K562 (cell line): ENCODE results near the gene RHOB. TPM values are rescaled to one million over a fixed set of nuclear protein-coding genes. Genes with fewer than 3 reads are reported as not detected.

Experiments used
- ATAC-seq: fragments of 200-7000 bp; cut with Tn5 transposase; 3 replicates; pipeline ENCODE4 v1.9.1; 2020; ENCODE audit warnings: moderate library complexity
- BruUV-seq: library from RNA; stranded (reverse); fragments of 400-500 nt; replicated peaks from 2 replicates; lab custom pipeline; 2021; lab: Mats Ljungman, UMichigan
- CTCF ChIA-PET: fragments of 300-600 bp; formaldehyde crosslinking; extraction: SDS; loops from one replicate; lab custom pipeline; 2021; ENCODE audit warnings: low intra/inter-chr PET ratio; lab: Yijun Ruan, JAX
- POLR2A ChIA-PET: fragments of 300-600, 350-650 bp; sonication (Branson Sonifier 250); formaldehyde crosslinking; extraction: SDS; loops from one replicate; lab custom pipeline; 2021; ENCODE audit warnings: antibody characterized with exemption, inconsistent platforms; lab: Yijun Ruan, JAX
- DNase-seq, 4 experiments: peaks; one replicate each; pipeline versions ENCODE4 v3.0.0 to v3.0.0-alpha.2; 2011 to 2018; ENCODE audit warnings: low spot score in 3 of 4, mixed read lengths in 3 of 4; ENCODE audit errors: extremely low read depth in 1 of 4
- FAIRE-seq: peaks from 2 replicates; lab custom pipeline; 2011; peaks lifted over from hg19 to GRCh38; lab: Jason Lieb, UNC
- H2AFZ ChIP-seq: 2 replicates; pipeline ENCODE4 v1.6.0; 2011; ENCODE audit warnings: low read depth, low read length, control low read depth, inconsistent platforms
- H3K27ac ChIP-seq: fragments of 200-600 bp; 3 replicates; pipeline ENCODE4 v1.8.0; 2011; ENCODE audit warnings: low read depth, mild to moderate bottlenecking, control low read depth, inconsistent platforms, low read length, moderate library complexity, mixed read lengths; ENCODE audit errors: extremely low read depth
- H3K27me3 ChIP-seq, 2 experiments: fragments of 300-600 bp in 1 of 2; 2 replicates in 1 of 2; 3 replicates in 1 of 2; pipeline versions ENCODE4 v1.6.0 to v1.8.0; 2011; ENCODE audit warnings: inconsistent platforms in 2 of 2, low read length in 2 of 2, mild to moderate bottlenecking in 1 of 2, mixed read lengths in 1 of 2, moderate library complexity in 1 of 2; ENCODE audit not compliant: control insufficient read depth in 2 of 2, insufficient read depth in 2 of 2
- H3K36me3 ChIP-seq: fragments of 300-600 bp; 3 replicates; pipeline ENCODE4 v1.8.0; 2011; ENCODE audit warnings: mild to moderate bottlenecking, low read length, inconsistent platforms; ENCODE audit not compliant: control insufficient read depth, insufficient read depth
- H3K4me1 ChIP-seq, 2 experiments: fragments of 200-600 bp in 1 of 2; replicated peaks in 1 of 2; 2 replicates in 1 of 2; 3 replicates in 1 of 2; pipeline versions ENCODE4 v1.5.1 to v1.8.0; 2011; ENCODE audit warnings: inconsistent platforms in 2 of 2, low read length in 2 of 2, mild to moderate bottlenecking in 1 of 2, mixed read lengths in 1 of 2, moderate library complexity in 1 of 2; ENCODE audit not compliant: control insufficient read depth in 2 of 2, insufficient read depth in 2 of 2
- H3K4me2 ChIP-seq: 2 replicates; pipeline ENCODE4 v1.6.1; 2011; ENCODE audit warnings: low read length, control low read depth, inconsistent platforms, mixed read lengths; ENCODE audit not compliant: insufficient read depth
- H3K4me3 ChIP-seq: fragments of 200-600 bp; sonication (generic), shearing (Covaris generic); 2 replicates; pipeline ENCODE4 v1.5.1; 2016; ENCODE audit warnings: control low read depth, inconsistent platforms
- H3K79me2 ChIP-seq: fragments of 200-600 bp; 3 replicates; pipeline ENCODE4 v1.8.0; 2011; ENCODE audit warnings: low read length, inconsistent platforms; ENCODE audit not compliant: control insufficient read depth, insufficient read depth
- H3K9ac ChIP-seq, 2 experiments: 2 replicates each; pipeline versions ENCODE4 v1.6.0 to v1.6.1; 2011; ENCODE audit warnings: low read depth in 2 of 2, low read length in 2 of 2, control low read depth in 1 of 2, inconsistent platforms in 1 of 2, mild to moderate bottlenecking in 1 of 2, mixed read lengths in 1 of 2; ENCODE audit not compliant: insufficient read depth in 1 of 2
- H3K9me1 ChIP-seq: one replicate; pipeline ENCODE4 v1.6.0; 2011; ENCODE audit warnings: inconsistent platforms, mild to moderate bottlenecking, low read length, moderate library complexity; ENCODE audit not compliant: control insufficient read depth, insufficient read depth
- H3K9me3 ChIP-seq: replicated peaks from 2 replicates; pipeline ENCODE4 v1.5.1; 2011; ENCODE audit warnings: low read depth, low read length, inconsistent platforms; ENCODE audit not compliant: control insufficient read depth, insufficient read depth
- H4K20me1 ChIP-seq: replicated peaks from 2 replicates; pipeline ENCODE4 v1.6.1; 2011; ENCODE audit warnings: low read length, inconsistent platforms, mixed read lengths; ENCODE audit not compliant: control insufficient read depth, insufficient read depth
- AFF1 ChIP-seq, 2 experiments: fragments of 450-650 bp; IDR thresholded peaks; 2 replicates each; pipeline ENCODE4 v1.6.1; 2018; ENCODE audit warnings: mild to moderate bottlenecking in 2 of 2, low read depth in 1 of 2; ENCODE audit not compliant: partially characterized antibody in 2 of 2
- ASH1L ChIP-seq: fragments of 450-650 bp; IDR thresholded peaks from 2 replicates; pipeline ENCODE4 v1.6.1; 2018; ENCODE audit warnings: borderline replicate concordance, mild to moderate bottlenecking, low read depth; ENCODE audit not compliant: partially characterized antibody
- CREB5 ChIP-seq: fragments of 250-450 bp; sonication (Bioruptor Pico); IDR thresholded peaks from 2 replicates; pipeline ENCODE4 v1.5.0; 2020; ENCODE audit warnings: mild to moderate bottlenecking
- DNMT1 ChIP-seq: fragments of 450-650 bp; IDR thresholded peaks from 2 replicates; pipeline ENCODE4 v1.6.1; 2016; ENCODE audit warnings: antibody characterized with exemption, mild to moderate bottlenecking
- GATA2 ChIP-seq: sonication (generic); formaldehyde crosslinking; IDR thresholded peaks from 2 replicates; pipeline ENCODE4 v1.4.0; 2020; ENCODE audit warnings: mild to moderate bottlenecking, missing genetic modification reagents
- KLF10 ChIP-seq: fragments of 250-450 bp; sonication (Bioruptor Pico); IDR thresholded peaks from 2 replicates; pipeline ENCODE4 v1.6.1; 2021; ENCODE audit warnings: matching md5 sums
- POLR2B ChIP-seq: fragments of 450-650 bp; IDR thresholded peaks from 2 replicates; pipeline ENCODE4 v1.6.1; 2018; ENCODE audit warnings: low read depth; ENCODE audit not compliant: partially characterized antibody
- RREB1 ChIP-seq: fragments of 250-450 bp; sonication (Bioruptor Pico); IDR thresholded peaks from 2 replicates; pipeline ENCODE4 v1.4.0; 2020
- WGBS: fragments of 100-300 bp; shearing (Covaris generic); methylation state at CpG from one replicate; pipeline ENCODE4 v1.1.6; 2016; ENCODE audit warnings: low coverage, mixed read lengths; ENCODE audit not compliant: insufficient coverage; ENCODE audit errors: missing lambda C conversion rate; 5-methylcytosine and 5-hydroxymethylcytosine counted together
- in situ Hi-C: fragments of 300-500 bp; cut with MboI; formaldehyde crosslinking; loops from 4 replicates; pipeline ENCODE4 v1.15.0; 2018; ENCODE audit warnings: inconsistent platforms, mixed read lengths
- intact Hi-C: fragments of 100-400 bp; cut with micrococcal nuclease; formaldehyde crosslinking; loops from 2 replicates; pipeline ENCODE4 v1.14.2; 2022
- polyA plus RNA-seq, 8 experiments: library from polyadenylated mRNA; depleted of rRNA in 4 of 8; stranded (reverse) in 5 of 8; unstranded in 3 of 8; fragments of >200 nt; fragmentation: Nextera tagmentation in 2 of 8; fragmentation: Illumina TruSeq in 1 of 8; extraction: Ambion mirVana in 2 of 8; extraction: Trizol in 1 of 8; gene quantifications; 2 replicates each; pipeline versions ENCODE4 v1.2.1 to v1.2.3, GENCODE V29; 2011 to 2014; ENCODE audit warnings: inconsistent platforms in 1 of 8, missing spikeins in 1 of 8
- total RNA-seq, 7 experiments: library from RNA; depleted of rRNA in 6 of 7; stranded (reverse); fragments of >200 nt in 6 of 7; fragmentation: Illumina TruSeq in 2 of 7; extraction: Trizol in 2 of 7; gene quantifications; 2 replicates each; pipeline versions ENCODE4 v1.2.1 to v1.2.3, GENCODE V29; 2011 to 2021; ENCODE audit warnings: low replicate concordance in 1 of 7
- TF ChIP-seq, protein P1 (sequence below): fragments of 250-450 bp; sonication (Bioruptor Pico); IDR thresholded peaks from 2 replicates; pipeline ENCODE4 v1.4.0; 2020; ENCODE audit warnings: borderline replicate concordance

Gene RHOB
- total and polyA plus RNA-seq, 9 of the 15 experiments (the other 6 are each of a cell fraction or from before 2014, with no cell fraction given), result 0.07 to 4.8 (median 1.1) TPM

DNA sequence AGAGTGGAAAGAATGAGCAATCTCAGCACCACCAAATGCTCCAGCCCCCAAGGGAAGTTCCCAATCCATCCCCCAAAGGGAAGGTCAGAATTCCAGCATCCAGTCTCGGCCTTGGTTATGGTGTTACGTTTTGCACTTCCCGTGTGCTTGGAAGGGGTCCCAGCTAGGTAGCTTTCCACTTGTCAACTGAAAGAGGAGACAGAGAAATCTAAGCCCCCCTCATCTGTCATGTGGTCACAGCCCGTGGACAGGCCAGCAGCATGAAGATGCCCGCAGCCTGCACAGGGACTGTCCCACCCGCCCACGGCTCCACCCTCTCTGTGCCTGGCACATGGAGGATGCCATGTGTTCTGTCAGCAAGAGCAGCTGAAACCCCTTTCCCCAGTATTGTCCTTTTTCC is 32.1 kb downstream of the RHOB start:
- in situ Hi-C loops (no loop called here), intact Hi-C loops (no loop called here)
- Histone ChIP-seq H3K4me3 (no peak overlapping the region), H3K4me2 (no peak overlapping the region), H3K27me3 (peaks cover 3 to 39% of the 10 kb centered on the region in 2 experiments; a peak in 3 of 5 replicates), H3K9me3 (no peaks in the 10 kb centered on the region), H3K36me3 (no peaks in the 10 kb centered on the region), H3K9ac (no peak overlapping the region), H3K79me2 (no peaks in the 10 kb centered on the region), H3K9me1 (no peaks in the 10 kb centered on the region), H4K20me1 (no peaks in the 10 kb centered on the region), H2AFZ (no peak overlapping the region), H3K4me1 (no peaks in the 10 kb centered on the region), H3K27ac (no peak overlapping the region)
- POLR2A ChIA-PET, result interaction anchor here (0.9 kb wide), 1 partner anchor 28 kb away, joined by 3 read pairs; no protein-coding TSS in a partner anchor
- no peak for ATAC-seq
- CTCF ChIA-PET, result no interaction called here
- no peak for DNase-seq
- FAIRE-seq, result no peak
- 0% methylated on average over 4 of the region's 7 CpGs for WGBS
- BruUV-seq, result no TSS peak
- TF ChIP-seq POLR2B, result no peak
- TF ChIP-seq, protein P1, sequence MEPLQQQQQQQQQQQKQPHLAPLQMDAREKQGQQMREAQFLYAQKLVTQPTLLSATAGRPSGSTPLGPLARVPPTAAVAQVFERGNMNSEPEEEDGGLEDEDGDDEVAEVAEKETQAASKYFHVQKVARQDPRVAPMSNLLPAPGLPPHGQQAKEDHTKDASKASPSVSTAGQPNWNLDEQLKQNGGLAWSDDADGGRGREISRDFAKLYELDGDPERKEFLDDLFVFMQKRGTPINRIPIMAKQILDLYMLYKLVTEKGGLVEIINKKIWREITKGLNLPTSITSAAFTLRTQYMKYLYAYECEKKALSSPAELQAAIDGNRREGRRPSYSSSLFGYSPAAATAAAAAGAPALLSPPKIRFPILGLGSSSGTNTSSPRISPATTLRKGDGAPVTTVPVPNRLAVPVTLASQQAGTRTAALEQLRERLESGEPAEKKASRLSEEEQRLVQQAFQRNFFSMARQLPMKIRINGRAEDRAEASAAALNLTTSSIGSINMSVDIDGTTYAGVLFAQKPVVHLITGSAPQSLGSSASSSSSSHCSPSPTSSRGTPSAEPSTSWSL (CRISPR knock-in tag), result no peak
- no peak for TF ChIP-seq GATA2
- no peak for TF ChIP-seq CREB5
- TF ChIP-seq RREB1 (CRISPR knock-in tag), result no peak
- no peak for TF ChIP-seq DNMT1
- no peak for TF ChIP-seq ASH1L
- TF ChIP-seq KLF10, result no peak
- TF ChIP-seq AFF1 (IDR thresholded peaks at IDR 0.05; ENCODE audit: low read depth in 1 of 2, partially characterized antibody in 2 of 2), result no peak
